Erythroblast (primary cell): Measurements from ENCODE around the gene YWHAG.

Experiments used
- DNase-seq, 2 experiments: peaks; one replicate each; lab custom pipeline; 2025; lab: John Stamatoyannopoulos, UW
- GATA1 ChIP-seq: IDR thresholded peaks from 2 replicates; pipeline ENCODE4 v1.6.1; 2011; ENCODE audit warnings: low read depth, mild to moderate bottlenecking, control low read depth, low read length, moderate library complexity
- POLR2A ChIP-seq: IDR thresholded peaks from 2 replicates; pipeline ENCODE4 v1.6.1; 2011; ENCODE audit warnings: mild to moderate bottlenecking, low read length

The YWHAG gene

DNA sequence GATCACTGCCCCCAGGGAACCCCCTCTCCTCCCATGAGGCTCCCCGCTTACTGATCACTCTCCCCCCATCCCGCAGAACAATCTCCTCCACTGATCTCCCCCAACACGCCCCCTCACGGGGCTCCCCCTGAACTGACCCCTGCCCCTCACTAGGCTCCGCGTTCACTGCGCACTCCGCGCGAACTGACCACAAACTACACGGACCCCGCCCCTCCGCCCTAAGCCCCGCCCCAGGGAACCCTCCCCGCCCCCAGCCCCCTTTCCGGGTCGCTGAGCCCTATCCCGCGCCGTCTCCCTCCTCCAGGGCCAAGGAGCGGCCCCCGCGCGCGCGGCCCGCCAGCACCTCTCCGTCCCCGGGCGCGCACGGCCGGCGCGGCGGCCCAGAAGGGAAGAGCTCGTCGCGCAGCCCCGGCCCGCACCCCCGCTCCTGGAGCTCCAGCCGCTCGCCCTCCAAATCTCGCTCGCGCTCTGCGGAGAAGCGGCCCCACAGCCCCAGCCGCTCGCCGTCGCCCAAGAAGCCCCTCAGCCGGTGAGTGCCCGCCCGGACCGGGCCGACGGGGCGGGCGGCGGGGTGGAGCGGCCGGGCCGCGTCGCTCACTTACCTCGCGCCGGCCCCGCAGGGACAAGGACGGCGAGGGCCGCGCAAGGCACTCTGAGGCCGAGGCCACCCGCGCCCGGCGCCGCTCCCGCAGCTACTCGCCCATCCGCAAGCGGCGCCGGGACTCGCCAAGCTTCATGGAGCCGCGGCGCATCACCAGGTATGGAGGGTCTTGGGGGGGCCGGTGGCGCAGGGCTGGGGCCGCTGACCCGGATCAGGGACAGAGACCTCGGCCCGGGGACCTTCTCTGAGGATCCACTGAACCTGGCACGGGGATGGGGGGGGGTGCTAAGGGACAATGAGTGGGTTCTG, 76.2 kb downstream of the YWHAG start:
- no peak for DNase-seq
- TF ChIP-seq GATA1 = no peak
- no peak for TF ChIP-seq POLR2A

DNA sequence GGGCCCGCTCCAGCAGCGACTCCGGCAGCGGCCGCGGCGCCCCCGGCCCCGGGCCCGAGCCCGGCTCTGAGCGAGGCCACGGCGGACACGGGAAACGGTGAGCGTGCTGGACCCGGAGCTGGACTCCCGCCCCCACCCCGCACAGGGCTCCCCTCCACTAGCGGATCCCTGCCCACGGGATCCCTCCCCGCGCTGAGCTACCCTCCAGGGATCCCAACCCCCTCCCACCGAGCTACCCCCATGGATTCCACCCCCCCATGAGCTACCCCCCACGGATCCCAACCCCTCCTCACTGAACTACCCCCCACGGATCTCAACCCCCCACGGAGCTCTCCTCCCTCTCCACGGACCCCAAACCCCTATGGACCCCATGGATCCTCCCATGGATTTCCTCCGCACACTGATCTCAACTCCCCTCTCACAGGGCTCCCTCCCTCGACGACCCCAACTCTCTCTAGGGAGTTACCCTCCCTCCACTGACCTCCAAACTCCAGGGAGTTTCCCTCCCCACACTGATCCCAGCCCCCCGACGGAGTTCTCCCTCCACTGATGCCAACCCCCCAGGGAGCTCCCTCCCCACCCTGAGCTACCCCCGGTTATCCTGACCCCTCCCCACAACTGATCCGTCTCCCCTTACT, 77.0 kb downstream of the YWHAG start:
- TF ChIP-seq GATA1 (no peak), POLR2A (no peak)

DNA sequence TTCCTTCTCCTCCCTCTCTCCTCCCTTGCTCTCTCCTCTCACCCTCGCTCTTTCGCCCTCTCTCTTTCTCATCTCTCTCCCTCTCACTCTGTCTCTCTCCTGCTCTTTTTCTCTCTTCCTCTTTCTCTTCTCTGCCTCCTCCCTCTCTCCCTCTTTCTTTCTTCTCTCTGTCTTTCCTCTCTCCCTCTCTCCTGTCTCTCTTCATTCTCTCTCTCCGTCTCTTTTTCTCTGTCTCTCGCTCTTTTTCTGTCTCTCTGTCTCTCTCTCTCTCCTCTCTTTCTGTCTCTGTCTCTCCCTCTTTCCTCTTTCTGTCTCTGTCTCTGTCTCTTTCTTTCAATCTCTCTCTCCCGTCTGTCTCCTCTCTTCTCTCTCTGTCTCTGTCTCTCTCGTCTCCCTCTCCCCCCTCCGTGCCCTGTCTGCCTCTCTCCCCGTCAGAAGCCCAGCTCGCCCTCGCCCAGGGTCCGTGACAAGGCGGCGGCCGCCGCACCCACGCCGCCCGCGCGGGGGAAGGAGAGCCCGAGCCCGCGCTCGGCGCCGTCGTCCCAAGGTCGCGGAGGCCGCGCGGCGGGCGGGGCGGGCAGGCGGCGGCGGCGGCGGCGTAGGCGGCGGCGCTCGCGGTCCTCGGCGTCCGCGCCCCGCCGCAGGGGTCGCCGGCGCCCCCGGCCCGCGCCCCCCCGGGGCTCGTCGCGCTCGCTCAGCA, 77.6 kb downstream of the YWHAG start:
- no peak for TF ChIP-seq GATA1
- no peak for TF ChIP-seq POLR2A
- no peak for DNase-seq

More for the DNA sequence above, 77.0 kb downstream of the YWHAG start:
- no peak for DNase-seq

DNA sequence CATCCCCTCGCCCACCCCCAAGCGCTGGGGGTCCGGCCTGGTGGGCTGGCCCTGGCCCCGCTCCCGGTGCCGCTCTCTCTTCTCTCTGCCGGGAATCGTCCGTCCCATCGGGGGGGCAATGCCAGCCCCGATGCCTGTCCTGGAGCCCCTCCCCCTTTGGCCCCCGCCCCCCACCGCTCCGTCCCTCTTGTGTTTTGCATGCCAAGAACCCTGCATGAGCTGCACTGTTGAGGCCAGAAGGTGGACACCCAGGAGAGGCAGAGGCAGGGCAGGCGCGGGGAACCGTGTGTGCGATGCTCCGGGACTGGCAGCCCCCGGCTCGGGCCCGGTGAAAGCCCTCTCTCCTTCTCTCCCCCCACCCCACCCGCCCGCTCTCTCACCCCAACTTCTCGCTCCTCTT, 78.4 kb downstream of the YWHAG start:
- DNase-seq = no peak
- TF ChIP-seq GATA1 (no peak), POLR2A (no peak)

DNA sequence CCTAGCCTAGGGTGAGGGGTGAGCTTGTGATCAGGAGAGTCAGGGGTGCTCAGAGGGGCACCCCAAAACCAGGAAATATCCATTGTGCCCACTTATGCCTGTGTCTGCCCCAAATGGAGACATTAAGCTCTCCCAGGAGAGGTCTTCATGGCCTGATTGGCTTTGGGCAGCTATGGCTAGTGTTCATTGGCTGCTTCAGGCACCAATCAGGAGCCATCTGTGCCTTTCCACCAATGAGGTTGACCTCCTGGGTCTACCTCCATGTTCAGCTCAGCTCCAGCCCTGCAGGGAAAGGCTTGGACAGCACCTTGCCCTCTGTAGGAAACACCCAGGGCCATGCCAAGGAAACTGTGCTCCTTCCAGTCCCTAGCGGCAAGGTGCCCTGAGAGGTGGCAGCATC, 80.3 kb downstream of the YWHAG start:
- peak in 1 of 2 experiments; percentile 15 for DNase-seq
- TF ChIP-seq POLR2A = no peak
- TF ChIP-seq GATA1 = no peak
